Hepatocyte (in vitro differentiated cells): Measurements from ENCODE around the gene COMT. TPM values are rescaled to one million over a fixed set of nuclear protein-coding genes. Genes with fewer than 3 reads are reported as not detected.
"Not testable (repeated sequence)": the region's sequence is repeated elsewhere in the genome, so short reads cannot be mapped to it uniquely, and the experiment has no call there.

Experiments used
- DNase-seq: peaks from one replicate; pipeline ENCODE4 v3.0.0-alpha.2; 2016; ENCODE audit warnings: low spot score
- H2AFZ ChIP-seq: fragments of 200-600 bp; sonication (generic); 2 replicates; pipeline ENCODE4 v1.6.0; 2016; ENCODE audit warnings: antibody characterized with exemption, mild to moderate bottlenecking
- H3K27ac ChIP-seq: fragments of 200-600 bp; sonication (generic); 2 replicates; pipeline ENCODE4 v1.5.1; 2016; ENCODE audit warnings: mild to moderate bottlenecking
- H3K27me3 ChIP-seq: fragments of 200-600 bp; sonication (generic); 2 replicates; pipeline ENCODE4 v1.6.1; 2016
- H3K36me3 ChIP-seq: fragments of 200-600 bp; sonication (generic); replicated peaks from 2 replicates; pipeline ENCODE4 v1.5.1; 2016; ENCODE audit warnings: low read depth; ENCODE audit not compliant: insufficient read depth
- H3K4me1 ChIP-seq: fragments of 200-600 bp; sonication (generic); 2 replicates; pipeline ENCODE4 v1.5.1; 2016; ENCODE audit warnings: mild to moderate bottlenecking, moderate library complexity; ENCODE audit not compliant: insufficient read depth
- H3K4me2 ChIP-seq: fragments of 200-600 bp; sonication (generic); 2 replicates; pipeline ENCODE4 v1.6.0; 2016
- H3K4me3 ChIP-seq: fragments of 200-600 bp; sonication (generic); 2 replicates; pipeline ENCODE4 v1.5.1; 2016; ENCODE audit warnings: mild to moderate bottlenecking
- H3K79me2 ChIP-seq: fragments of 200-600 bp; sonication (generic); 2 replicates; pipeline ENCODE4 v1.6.0; 2017; ENCODE audit warnings: mild to moderate bottlenecking
- H3K9me2 ChIP-seq: fragments of 200-600 bp; sonication (generic); replicated peaks from 2 replicates; pipeline ENCODE4 v1.6.0; 2017; ENCODE audit warnings: mild to moderate bottlenecking; ENCODE audit not compliant: insufficient read depth
- H3K9me3 ChIP-seq: fragments of 200-600 bp; sonication (generic); 2 replicates; pipeline ENCODE4 v1.5.1; 2016; ENCODE audit warnings: low read depth, mild to moderate bottlenecking
- H4K20me1 ChIP-seq: fragments of 200-600 bp; sonication (generic); 2 replicates; pipeline ENCODE4 v1.6.0; 2016; ENCODE audit warnings: mild to moderate bottlenecking; ENCODE audit not compliant: insufficient read depth, poor library complexity, severe bottlenecking
- CTCF ChIP-seq: fragments of 200-600 bp; sonication (generic); IDR thresholded peaks from 2 replicates; pipeline ENCODE4 v1.5.1; 2016; ENCODE audit warnings: antibody characterized with exemption, mild to moderate bottlenecking; ENCODE audit not compliant: poor library complexity
- EZH2 ChIP-seq: fragments of 200-600 bp; sonication (generic); IDR thresholded peaks from 2 replicates; pipeline ENCODE4 v1.6.1; 2016; ENCODE audit warnings: antibody characterized with exemption, mild to moderate bottlenecking, borderline replicate concordance
- EZH2phosphoT487 ChIP-seq: fragments of 200-600 bp; sonication (generic); IDR thresholded peaks from one replicate; pipeline ENCODE4 v1.6.1; 2018; ENCODE audit warnings: antibody characterized with exemption, mild to moderate bottlenecking, low read depth, moderate library complexity; ENCODE audit not compliant: unreplicated experiment, severe bottlenecking
- WGBS: methylation state at CpG from one replicate; pipeline ENCODE4 v1.1.6; 2016; ENCODE audit warnings: low lambda C conversion rate; ENCODE audit errors: missing lambda C conversion rate; 5-methylcytosine and 5-hydroxymethylcytosine counted together
- polyA plus RNA-seq: library from polyadenylated mRNA; unstranded; fragments of >200 nt; fragmentation: Nextera tagmentation; extraction: Ambion mirVana; gene quantifications from 2 replicates; pipeline ENCODE4 v1.2.1, GENCODE V29; 2016
- total RNA-seq: library from RNA; depleted of rRNA; stranded (reverse); fragments of >200 nt; gene quantifications from 2 replicates; pipeline ENCODE4 v1.2.3, GENCODE V29; 2014

COMT gene
- total and polyA plus RNA-seq, 2 experiments from 2014 or later: 74.5 to 153 TPM

- Histone ChIP-seq H3K27ac (no peak overlapping the region), H3K79me2 (no peaks in the 10 kb centered on the region), H4K20me1 (no peaks in the 10 kb centered on the region), H3K9me2 (no peaks in the 10 kb centered on the region), H3K4me1 (peaks cover 17% of the 10 kb centered on the region), H3K9me3 (no peaks in the 10 kb centered on the region), H3K4me3 (no peak overlapping the region), H3K27me3 (peaks cover 3% of the 10 kb centered on the region), H3K36me3 (no peaks in the 10 kb centered on the region), H2AFZ (no peak overlapping the region), H3K4me2 (peak overlapping the region; percentile 21)
- TF ChIP-seq EZH2phosphoT487 (peak; percentile 77), EZH2 (no peak), CTCF (no peak)
- DNase-seq: no peak
- WGBS: 32% methylated on average over 7 of the region's 7 CpGs
Measured at GRCh38 chr22:19904935-19905334, 36.6 kb upstream of the COMT start.

GRCh38 chr22:19905347-19906276 is 36.0 kb upstream of the COMT start:
- Histone ChIP-seq H3K36me3 (no peaks in the 10 kb centered on the region), H3K4me1 (peaks cover 17% of the 10 kb centered on the region), H3K79me2 (no peaks in the 10 kb centered on the region), H3K4me3 (no peak overlapping the region), H4K20me1 (no peaks in the 10 kb centered on the region), H3K27me3 (peaks cover 3% of the 10 kb centered on the region), H3K9me3 (no peaks in the 10 kb centered on the region), H3K9me2 (no peaks in the 10 kb centered on the region), H3K4me2 (peak overlapping the region; percentile 21), H2AFZ (no peak overlapping the region), H3K27ac (no peak overlapping the region)
- 53% methylated on average over 22 of the region's 22 CpGs for WGBS
- no peak for DNase-seq
- TF ChIP-seq CTCF: no peak
- no peak for TF ChIP-seq EZH2
- TF ChIP-seq EZH2phosphoT487: no peak

GRCh38 chr22:19906864-19907263 is 34.7 kb upstream of the COMT start:
- not testable (repeated sequence) for H3K79me2 ChIP-seq, H3K9me3 ChIP-seq, DNase-seq, H2AFZ ChIP-seq, H3K4me3 ChIP-seq, H3K27me3 ChIP-seq, H3K9me2 ChIP-seq, H4K20me1 ChIP-seq, H3K27ac ChIP-seq, H3K36me3 ChIP-seq, H3K4me2 ChIP-seq
- H3K4me1 ChIP-seq: peaks cover 17% of the 10 kb centered on the region
- 86% methylated on average over 7 of the region's 25 CpGs for WGBS

- not testable (repeated sequence) for H3K27ac ChIP-seq, H3K79me2 ChIP-seq, H2AFZ ChIP-seq, H3K36me3 ChIP-seq, H3K9me2 ChIP-seq, H3K4me2 ChIP-seq, H4K20me1 ChIP-seq, H3K27me3 ChIP-seq, DNase-seq, H3K9me3 ChIP-seq, H3K4me3 ChIP-seq
- H3K4me1 ChIP-seq: peaks cover 17% of the 10 kb centered on the region
- WGBS: 91% methylated on average over 3 of the region's 16 CpGs
Measured at GRCh38 chr22:19907902-19908301, 33.7 kb upstream of the COMT start.
